GM20431 (cell line): ENCODE results near the gene ZHX3.
"Not testable (repeated sequence)": the region's sequence is repeated elsewhere in the genome, so short reads cannot be mapped to it uniquely, and the experiment has no call there.

Source experiments
- in situ Hi-C: fragments of 300-500 bp; cut with MseI, MboI; formaldehyde crosslinking; loops from one replicate; pipeline ENCODE4 v1.15.0; 2020; ENCODE audit warnings: low sequenced_read_pairs; ENCODE audit not compliant: unreplicated experiment

ZHX3 gene

GRCh38 chr20:41133709-41134361 lies 183.7 kb downstream of the ZHX3 start:
- in situ Hi-C loops: no loop called here

DNA sequence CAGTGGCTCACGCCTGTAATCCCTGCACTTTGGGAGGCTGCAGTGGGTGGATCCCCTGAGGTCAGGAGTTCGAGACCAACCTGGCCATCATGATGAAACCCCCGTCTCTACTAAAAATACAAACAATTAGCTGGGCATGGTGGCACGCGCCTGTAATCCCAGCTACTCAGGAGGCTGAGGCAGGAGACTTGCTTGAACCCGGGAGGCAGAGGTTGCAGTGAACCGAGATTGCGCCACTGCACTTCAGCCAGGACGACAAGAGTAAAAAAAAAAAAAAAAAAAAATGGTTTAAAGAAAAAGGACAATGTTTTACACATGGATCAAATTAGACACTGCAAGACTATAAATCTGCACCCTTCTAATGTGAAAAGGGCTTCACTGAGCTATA lies 185.1 kb downstream of the ZHX3 start:
- in situ Hi-C loops: not testable (repeated sequence)

- in situ Hi-C loops: no loop called here
Measured at GRCh38 chr20:41131594-41132387, 185.7 kb downstream of the ZHX3 start.
